Measurements from ENCODE around the gene PPP2R5B. TPM values are rescaled to one million over a fixed set of nuclear protein-coding genes. Genes with fewer than 3 reads are reported as not detected.
A peak's percentile ranks its signal among the peaks of the same experiment; 100 is the strongest.

Gene PPP2R5B
- total RNA-seq, 1 donor from 2014 or later = 6.3 TPM

DNA sequence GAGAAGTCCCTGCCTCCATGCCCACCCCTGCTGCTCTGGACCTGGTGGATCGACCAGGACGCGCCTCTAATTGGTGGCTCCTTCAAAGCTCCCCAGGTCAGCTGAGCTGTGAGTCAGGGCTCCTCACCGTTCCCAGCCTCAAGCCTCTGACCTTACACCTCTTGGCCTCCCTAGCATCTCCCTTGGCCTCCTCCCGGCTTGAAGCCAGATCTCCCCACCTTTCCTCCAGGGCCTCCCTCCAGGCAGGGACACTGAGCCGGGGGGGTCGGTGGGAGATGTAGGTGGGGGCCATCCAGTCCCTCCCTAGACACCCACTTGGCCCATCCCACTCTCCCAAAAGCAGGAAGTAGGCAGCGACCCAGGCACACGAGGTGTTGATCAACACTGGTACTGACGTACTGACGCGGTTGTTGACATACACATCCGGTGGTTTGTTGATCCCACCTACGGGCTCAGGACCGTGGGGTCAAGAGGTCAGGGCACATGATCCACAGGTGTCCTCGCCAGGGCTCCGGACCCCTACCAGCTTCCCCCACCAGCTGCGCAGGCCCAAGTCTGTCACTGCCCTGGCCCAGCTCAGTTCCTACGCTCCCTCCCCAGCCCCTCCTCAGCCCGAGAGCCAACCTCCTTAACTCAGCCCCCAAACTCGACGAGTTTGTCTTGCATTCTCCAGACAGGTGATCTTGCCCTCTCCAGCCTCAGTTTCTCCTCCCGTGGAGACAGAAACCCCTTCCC lies 8.3 kb upstream of the PPP2R5B start:
- H3K27me3 ChIP-seq (ENCODE audit: control insufficient read depth in 3 of 3, insufficient read depth in 3 of 3, low read length in 3 of 3) = no peaks in the 10 kb centered on the region
- H3K4me3 ChIP-seq (ENCODE audit: low read length in 3 of 3) = peak overlapping the region; percentile 91 to 100 (median 97)
- H3K36me3 ChIP-seq (ENCODE audit: control insufficient read depth in 3 of 3, insufficient read depth in 3 of 3, low read length in 3 of 3) = peaks cover 28 to 31% (median 30%) of the 10 kb centered on the region in 3 donors
- H3K9me3 ChIP-seq (ENCODE audit: control insufficient read depth in 3 of 3, low read length in 3 of 3) = no peaks in the 10 kb centered on the region
- peak overlapping the region; percentile 62 for H3K27ac ChIP-seq (ENCODE audit: low read depth, low read length)
- peak overlapping the region; percentile 95 to 99 (median 98) for H3K9ac ChIP-seq (ENCODE audit: low read depth in 1 of 3, low read length in 3 of 3)
- peaks cover 21 to 34% (median 24%) of the 10 kb centered on the region in 3 donors for H3K4me1 ChIP-seq (ENCODE audit: control insufficient read depth in 3 of 3, insufficient read depth in 3 of 3, low read length in 3 of 3)

DNA sequence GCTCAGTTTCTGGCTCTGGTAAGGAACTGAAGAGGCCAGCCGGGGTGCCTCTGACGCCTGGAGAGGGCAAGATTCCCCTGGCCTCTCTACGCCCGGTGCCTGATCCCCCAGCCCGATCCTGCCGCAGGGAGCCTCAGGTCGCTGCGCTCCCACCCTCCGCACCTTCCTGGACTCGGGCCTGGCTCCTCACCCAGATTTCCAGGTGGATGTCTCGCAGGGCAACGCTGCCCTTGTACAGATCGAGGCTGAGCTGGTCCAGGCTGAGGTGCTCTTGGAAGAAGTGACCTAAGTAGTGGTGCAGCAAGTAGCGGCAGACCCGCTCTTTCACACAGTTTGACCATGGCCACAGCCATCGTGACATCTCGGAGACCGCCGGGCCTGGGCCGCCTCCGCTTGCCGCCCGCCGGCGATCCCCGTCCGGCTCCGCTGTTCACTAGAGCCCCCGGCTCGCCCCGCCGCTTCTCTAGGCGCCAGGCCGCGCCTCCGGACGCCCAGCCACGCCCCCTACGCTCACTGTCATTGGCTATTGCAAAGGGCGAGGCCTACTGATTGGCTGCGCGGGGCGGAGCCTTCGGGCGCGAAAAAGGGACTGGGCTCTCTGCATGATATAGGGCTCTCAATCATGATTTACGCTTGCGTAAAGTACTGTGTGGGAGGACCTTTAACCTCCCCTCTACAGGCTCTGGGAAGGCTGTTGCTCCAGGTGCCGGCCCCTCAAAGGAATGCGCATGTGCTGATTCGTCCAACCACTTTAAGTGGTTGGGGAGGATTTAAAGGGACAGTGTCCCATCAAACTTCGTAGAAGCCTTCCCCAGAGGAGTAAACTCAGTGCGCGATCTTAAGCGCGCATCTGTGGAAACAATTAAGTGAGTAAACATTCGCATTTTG lies 7.5 kb upstream of the PPP2R5B start, which contains the start of gene ATG2A:
TSS of gene ATG2A (minus strand) at position 435 of the 888 bp plus-strand sequence. CDS start at position 361, 74 bp downstream.
- H3K36me3 ChIP-seq (ENCODE audit: control insufficient read depth in 3 of 3, insufficient read depth in 3 of 3, low read length in 3 of 3) = peaks cover 20 to 23% (median 22%) of the 10 kb centered on the region in 3 donors
- no peaks in the 10 kb centered on the region for H3K27me3 ChIP-seq (ENCODE audit: control insufficient read depth in 3 of 3, insufficient read depth in 3 of 3, low read length in 3 of 3)
- H3K9me3 ChIP-seq (ENCODE audit: control insufficient read depth in 3 of 3, low read length in 3 of 3) = no peaks in the 10 kb centered on the region
- peaks cover 21 to 34% (median 24%) of the 10 kb centered on the region in 3 donors for H3K4me1 ChIP-seq (ENCODE audit: control insufficient read depth in 3 of 3, insufficient read depth in 3 of 3, low read length in 3 of 3)
- peak within 1 kb of the TSS; percentile 95 to 99 (median 98) for H3K9ac ChIP-seq (ENCODE audit: low read depth in 1 of 3, low read length in 3 of 3)
- H3K27ac ChIP-seq (ENCODE audit: low read depth, low read length) = peak within 1 kb of the TSS; percentile 69
- peak within 1 kb of the TSS; percentile 91 to 100 (median 97) for H3K4me3 ChIP-seq (ENCODE audit: low read length in 3 of 3)

- H3K27me3 ChIP-seq (ENCODE audit: control insufficient read depth in 3 of 3, insufficient read depth in 3 of 3, low read length in 3 of 3) = no peaks in the 10 kb centered on the region
- H3K27ac ChIP-seq (ENCODE audit: low read depth, low read length) = peak overlapping the region; percentile 69
- peak overlapping the region; percentile 62 to 85 (median 74) for H3K4me3 ChIP-seq (ENCODE audit: low read length in 3 of 3)
- H3K9ac ChIP-seq (ENCODE audit: low read depth in 1 of 3, low read length in 3 of 3) = peak overlapping the region; percentile 71 to 89 (median 88)
- no peaks in the 10 kb centered on the region for H3K9me3 ChIP-seq (ENCODE audit: control insufficient read depth in 3 of 3, low read length in 3 of 3)
- peaks cover 21 to 34% (median 24%) of the 10 kb centered on the region in 3 donors for H3K4me1 ChIP-seq (ENCODE audit: control insufficient read depth in 3 of 3, insufficient read depth in 3 of 3, low read length in 3 of 3)
- H3K36me3 ChIP-seq (ENCODE audit: control insufficient read depth in 3 of 3, insufficient read depth in 3 of 3, low read length in 3 of 3) = peaks cover 17 to 19% (median 18%) of the 10 kb centered on the region in 3 donors
Measured at GRCh38 chr11:64917663-64917995, 6.9 kb upstream of the PPP2R5B start.

DNA sequence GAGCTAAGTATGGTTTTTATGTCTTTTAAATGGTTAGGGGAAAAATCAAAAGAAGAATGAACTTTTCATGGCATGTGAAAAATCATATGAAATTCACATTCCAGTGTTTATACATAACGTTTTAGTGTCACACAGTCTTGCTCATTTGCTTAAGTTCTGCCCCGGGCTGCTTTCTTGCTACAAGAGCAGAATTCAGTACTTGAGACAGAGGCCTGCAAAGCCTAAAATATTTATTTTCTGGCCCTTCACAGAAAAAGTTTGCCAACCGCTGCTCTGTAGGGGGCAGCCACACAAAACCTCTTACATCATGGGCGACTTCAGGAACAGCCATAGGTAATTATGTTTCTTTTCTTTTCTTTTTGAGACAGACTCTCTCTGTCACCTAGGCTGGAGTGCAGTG lies 6.5 kb upstream of the PPP2R5B start:
- Histone ChIP-seq H3K4me1 (ENCODE audit: control insufficient read depth in 3 of 3, insufficient read depth in 3 of 3, low read length in 3 of 3) (peaks cover 23 to 35% (median 25%) of the 10 kb centered on the region in 3 donors), H3K9me3 (ENCODE audit: control insufficient read depth in 3 of 3, low read length in 3 of 3) (no peaks in the 10 kb centered on the region), H3K36me3 (ENCODE audit: control insufficient read depth in 3 of 3, insufficient read depth in 3 of 3, low read length in 3 of 3) (peaks cover 14 to 15% (median 15%) of the 10 kb centered on the region in 3 donors), H3K27ac (ENCODE audit: low read depth, low read length) (peak overlapping the region; percentile 69), H3K4me3 (ENCODE audit: low read length in 3 of 3) (peak overlapping the region; percentile 62 to 85 (median 74)), H3K27me3 (ENCODE audit: control insufficient read depth in 3 of 3, insufficient read depth in 3 of 3, low read length in 3 of 3) (no peaks in the 10 kb centered on the region), H3K9ac (ENCODE audit: low read depth in 1 of 3, low read length in 3 of 3) (peak overlapping the region; percentile 71 to 89 (median 88))

DNA sequence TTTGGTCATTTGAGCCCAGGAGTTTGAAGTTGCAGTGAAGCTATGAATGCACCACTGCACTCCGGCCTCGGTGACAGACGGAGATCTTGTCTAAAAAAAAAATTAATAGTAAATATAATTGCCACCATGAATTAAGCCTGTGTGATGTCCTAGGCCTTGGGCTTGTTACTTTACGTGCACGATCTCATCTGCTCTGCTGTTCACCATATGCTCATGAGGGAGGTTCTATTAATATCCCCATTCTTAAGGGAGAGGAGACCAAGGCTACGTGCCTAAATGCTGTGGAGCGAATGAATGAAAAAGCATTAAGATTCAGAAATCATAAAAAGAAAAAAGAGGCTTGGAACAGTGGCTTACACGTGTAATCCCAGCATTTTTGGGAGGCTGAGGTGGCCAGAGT lies 4.9 kb upstream of the PPP2R5B start:
- Histone ChIP-seq H3K27ac (ENCODE audit: low read depth, low read length) (peak overlapping the region; percentile 55), H3K9ac (ENCODE audit: low read depth in 1 of 3, low read length in 3 of 3) (no peak overlapping the region), H3K27me3 (ENCODE audit: control insufficient read depth in 3 of 3, insufficient read depth in 3 of 3, low read length in 3 of 3) (no peaks in the 10 kb centered on the region), H3K4me3 (ENCODE audit: low read length in 3 of 3) (no peak overlapping the region), H3K36me3 (ENCODE audit: control insufficient read depth in 3 of 3, insufficient read depth in 3 of 3, low read length in 3 of 3) (peaks cover 0 to 3% (median 0%) of the 10 kb centered on the region in 3 donors), H3K9me3 (ENCODE audit: control insufficient read depth in 3 of 3, low read length in 3 of 3) (no peaks in the 10 kb centered on the region), H3K4me1 (ENCODE audit: control insufficient read depth in 3 of 3, insufficient read depth in 3 of 3, low read length in 3 of 3) (peaks cover 34 to 44% (median 36%) of the 10 kb centered on the region in 3 donors)

- peak overlapping the region in 1 of 3 donors; percentile 25 for H3K9ac ChIP-seq (ENCODE audit: low read depth in 1 of 3, low read length in 3 of 3)
- no peak overlapping the region for H3K4me3 ChIP-seq (ENCODE audit: low read length in 3 of 3)
- peaks cover 37 to 45% (median 37%) of the 10 kb centered on the region in 3 donors for H3K4me1 ChIP-seq (ENCODE audit: control insufficient read depth in 3 of 3, insufficient read depth in 3 of 3, low read length in 3 of 3)
- peaks cover 0 to 3% (median 0%) of the 10 kb centered on the region in 3 donors for H3K36me3 ChIP-seq (ENCODE audit: control insufficient read depth in 3 of 3, insufficient read depth in 3 of 3, low read length in 3 of 3)
- H3K9me3 ChIP-seq (ENCODE audit: control insufficient read depth in 3 of 3, low read length in 3 of 3) = no peaks in the 10 kb centered on the region
- peak overlapping the region; percentile 55 for H3K27ac ChIP-seq (ENCODE audit: low read depth, low read length)
- H3K27me3 ChIP-seq (ENCODE audit: control insufficient read depth in 3 of 3, insufficient read depth in 3 of 3, low read length in 3 of 3) = no peaks in the 10 kb centered on the region
Measured at GRCh38 chr11:64920124-64920523, 4.4 kb upstream of the PPP2R5B start.

- Histone ChIP-seq H3K9me3 (ENCODE audit: control insufficient read depth in 3 of 3, low read length in 3 of 3) (no peaks in the 10 kb centered on the region), H3K9ac (ENCODE audit: low read depth in 1 of 3, low read length in 3 of 3) (no peak overlapping the region), H3K27ac (ENCODE audit: low read depth, low read length) (no peak overlapping the region), H3K27me3 (ENCODE audit: control insufficient read depth in 3 of 3, insufficient read depth in 3 of 3, low read length in 3 of 3) (no peaks in the 10 kb centered on the region), H3K4me3 (ENCODE audit: low read length in 3 of 3) (no peak overlapping the region), H3K36me3 (ENCODE audit: control insufficient read depth in 3 of 3, insufficient read depth in 3 of 3, low read length in 3 of 3) (peaks cover 0 to 6% (median 0%) of the 10 kb centered on the region in 3 donors), H3K4me1 (ENCODE audit: control insufficient read depth in 3 of 3, insufficient read depth in 3 of 3, low read length in 3 of 3) (peaks cover 39 to 43% (median 40%) of the 10 kb centered on the region in 3 donors)
Measured at GRCh38 chr11:64921384-64921783, 3.1 kb upstream of the PPP2R5B start.

DNA sequence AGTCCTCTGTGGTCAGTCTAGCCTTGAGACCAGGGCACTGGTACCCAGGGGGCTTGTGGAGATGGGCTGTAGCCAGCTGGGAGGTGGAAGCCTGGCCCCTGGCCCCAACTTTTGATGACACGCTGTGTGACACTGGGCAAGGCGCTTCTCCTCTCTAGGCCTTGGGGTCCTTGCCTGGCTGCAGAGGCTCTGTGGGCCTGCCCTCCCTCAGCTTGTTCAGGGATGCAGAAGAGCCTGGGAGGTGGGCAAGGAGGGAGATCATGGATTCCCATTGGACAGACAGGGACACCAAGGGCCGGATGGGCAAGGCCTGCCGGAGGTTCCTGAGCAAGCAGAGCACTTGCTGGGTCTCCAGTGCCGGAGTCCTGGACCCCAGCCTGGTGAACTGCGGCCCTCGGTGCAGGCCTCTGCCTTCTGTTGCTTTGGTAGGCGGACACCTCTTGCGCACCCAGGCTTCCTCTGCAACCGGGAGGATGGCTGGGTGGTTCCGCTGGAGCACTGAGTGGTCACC lies 1.3 kb upstream of the PPP2R5B start:
- Histone ChIP-seq H3K4me1 (ENCODE audit: control insufficient read depth in 3 of 3, insufficient read depth in 3 of 3, low read length in 3 of 3) (peaks cover 30 to 34% (median 32%) of the 10 kb centered on the region in 3 donors), H3K27me3 (ENCODE audit: control insufficient read depth in 3 of 3, insufficient read depth in 3 of 3, low read length in 3 of 3) (no peaks in the 10 kb centered on the region), H3K9me3 (ENCODE audit: control insufficient read depth in 3 of 3, low read length in 3 of 3) (no peaks in the 10 kb centered on the region), H3K9ac (ENCODE audit: low read depth in 1 of 3, low read length in 3 of 3) (peak overlapping the region; percentile 81 to 99 (median 91)), H3K27ac (ENCODE audit: low read depth, low read length) (peak overlapping the region; percentile 98), H3K4me3 (ENCODE audit: low read length in 3 of 3) (peak overlapping the region; percentile 85 to 98 (median 88)), H3K36me3 (ENCODE audit: control insufficient read depth in 3 of 3, insufficient read depth in 3 of 3, low read length in 3 of 3) (peaks cover 9 to 16% (median 14%) of the 10 kb centered on the region in 3 donors)

- Histone ChIP-seq H3K4me3 (ENCODE audit: low read length in 3 of 3) (peak overlapping the region; percentile 85 to 98 (median 88)), H3K36me3 (ENCODE audit: control insufficient read depth in 3 of 3, insufficient read depth in 3 of 3, low read length in 3 of 3) (peaks cover 19 to 26% (median 24%) of the 10 kb centered on the region in 3 donors), H3K27me3 (ENCODE audit: control insufficient read depth in 3 of 3, insufficient read depth in 3 of 3, low read length in 3 of 3) (no peaks in the 10 kb centered on the region), H3K27ac (ENCODE audit: low read depth, low read length) (peak overlapping the region; percentile 98), H3K9me3 (ENCODE audit: control insufficient read depth in 3 of 3, low read length in 3 of 3) (no peaks in the 10 kb centered on the region), H3K4me1 (ENCODE audit: control insufficient read depth in 3 of 3, insufficient read depth in 3 of 3, low read length in 3 of 3) (peaks cover 25 to 27% (median 27%) of the 10 kb centered on the region in 3 donors), H3K9ac (ENCODE audit: low read depth in 1 of 3, low read length in 3 of 3) (peak overlapping the region; percentile 91 to 99 (median 92))
Measured at GRCh38 chr11:64924910-64925284, 408 bp downstream of the PPP2R5B start.
